ENCODE measurements around the gene SCLY. TPM values are rescaled to one million over a fixed set of nuclear protein-coding genes. Genes with fewer than 3 reads are reported as not detected.

SCLY gene
- polyA plus RNA-seq, 1 of the 3 experiments (the other 2 are of a cell fraction), result 20.9 TPM

DNA sequence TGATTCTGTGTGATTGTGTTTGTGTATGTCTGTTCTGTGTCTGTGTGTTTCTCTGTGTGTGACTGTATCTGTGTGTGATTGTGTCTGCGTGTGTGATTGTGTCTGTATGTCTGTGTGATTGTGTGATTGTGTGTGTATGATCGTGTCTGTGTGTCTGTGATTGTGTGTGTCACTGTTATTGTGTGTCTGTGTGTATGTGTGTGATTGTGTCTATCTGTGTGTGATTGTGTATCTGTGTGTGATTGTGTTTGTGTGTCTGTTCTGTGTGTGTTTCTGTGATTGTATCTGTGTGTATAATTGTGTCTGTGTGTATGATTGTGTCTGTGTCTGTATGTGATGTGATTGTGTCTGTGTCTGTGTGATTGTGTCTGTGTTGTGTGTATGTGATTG lies 66.0 kb downstream of the SCLY start:
- WGBS (ENCODE audit: low lambda C conversion rate), result 80% methylated on average over 2 of the region's 2 CpGs
- no peaks in the 10 kb centered on the region for H3K79me2 ChIP-seq (ENCODE audit: insufficient read depth)
- CTCF ChIA-PET, result no interaction called here
- no peaks in the 10 kb centered on the region for H3K9me2 ChIP-seq
- H3K27ac ChIP-seq (ENCODE audit: low read depth in 2 of 2, low read length in 1 of 2), result no peak overlapping the region
- no peaks in the 10 kb centered on the region for H3K27me3 ChIP-seq (ENCODE audit: insufficient read depth)
- H2AFZ ChIP-seq (ENCODE audit: low read depth), result no peak overlapping the region
- no peaks in the 10 kb centered on the region for H3K9me3 ChIP-seq
- H3K4me3 ChIP-seq (ENCODE audit: low read depth in 2 of 2, low read length in 1 of 2), result no peak overlapping the region
- H3K36me3 ChIP-seq (replicated peaks in 1 of 2; ENCODE audit: control insufficient read depth in 1 of 2, insufficient read depth in 2 of 2, low read length in 1 of 2), result no peaks in the 10 kb centered on the region
- H3K9ac ChIP-seq, result no peak overlapping the region
- TF ChIP-seq SIN3A (IDR thresholded peaks at IDR 0.05; ENCODE audit: borderline replicate concordance, low read depth, low read length) (no peak), TEAD4 (IDR thresholded peaks at IDR 0.05; ENCODE audit: borderline replicate concordance, insufficient read depth) (no peak), YY1 (IDR thresholded peaks at IDR 0.05; ENCODE audit: low read depth) (no peak), FOSL2 (IDR thresholded peaks at IDR 0.05; ENCODE audit: borderline replicate concordance, low read depth) (no peak), MXI1 (IDR thresholded peaks at IDR 0.05; ENCODE audit: low read depth, low read length) (no peak), MEF2A (IDR thresholded peaks at IDR 0.05; ENCODE audit: borderline replicate concordance, low read depth) (no peak), RAD21 (IDR thresholded peaks at IDR 0.05; ENCODE audit: low read length) (no peak)
- no peaks in the 10 kb centered on the region for H3F3A ChIP-seq (replicated peaks; ENCODE audit: insufficient read depth)
- H4K20me1 ChIP-seq (ENCODE audit: insufficient read depth), result no peaks in the 10 kb centered on the region
- POLR2A ChIA-PET, result no interaction called here
- no peaks in the 10 kb centered on the region for H3K4me1 ChIP-seq (ENCODE audit: control insufficient read depth in 1 of 2, insufficient read depth in 2 of 2, low read depth in 1 of 2, low read length in 1 of 2)
- no peak overlapping the region for H3K4me2 ChIP-seq
- DNase-seq, result no peak

DNA sequence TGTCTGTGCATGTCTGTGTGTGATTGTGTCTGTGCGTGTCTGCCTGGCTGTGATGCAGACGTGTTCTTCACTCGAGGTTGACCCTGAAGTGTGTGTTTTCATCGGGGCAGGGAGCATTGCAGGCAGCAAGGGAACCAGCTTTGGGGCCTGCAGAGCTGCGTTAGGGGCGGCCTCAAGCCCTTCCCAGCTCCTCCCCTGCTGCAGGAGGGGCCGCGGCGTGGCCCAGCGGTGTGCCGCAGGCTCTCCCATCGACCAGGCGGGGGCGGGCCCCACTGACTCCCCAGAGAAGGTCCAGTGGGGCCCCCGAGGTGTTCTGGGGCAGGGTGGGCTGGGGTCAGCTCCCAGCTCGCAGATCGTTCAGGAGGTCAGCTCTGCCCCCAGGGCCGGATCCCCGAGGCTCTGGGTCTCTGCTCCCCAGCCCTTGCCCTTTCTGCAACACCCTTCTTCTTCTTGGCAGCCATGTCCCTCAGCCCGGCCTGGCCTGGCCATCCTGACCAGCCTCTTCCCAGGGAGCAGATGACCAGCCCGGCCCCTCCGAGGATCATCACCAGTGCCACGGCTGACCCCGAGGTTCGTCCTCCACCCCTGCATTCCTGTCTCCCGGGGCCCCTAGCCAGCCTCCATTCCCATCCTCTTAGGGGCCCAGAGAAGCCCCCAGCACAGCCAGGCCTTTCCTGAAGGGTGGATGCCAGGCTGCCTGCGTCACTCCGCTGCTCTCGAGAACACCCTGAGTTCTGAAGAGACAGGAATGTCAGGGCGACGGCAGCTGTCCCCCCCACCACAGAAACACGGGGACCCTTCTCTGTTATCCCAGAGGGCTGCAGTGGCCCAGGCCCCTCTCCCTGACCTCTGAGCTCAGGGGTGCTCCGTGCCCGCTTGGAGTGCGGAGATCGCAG lies 66.6 kb downstream of the SCLY start:
- no peaks in the 10 kb centered on the region for H3K36me3 ChIP-seq (replicated peaks in 1 of 2; ENCODE audit: control insufficient read depth in 1 of 2, insufficient read depth in 2 of 2, low read length in 1 of 2)
- H3K4me1 ChIP-seq (ENCODE audit: control insufficient read depth in 1 of 2, insufficient read depth in 2 of 2, low read depth in 1 of 2, low read length in 1 of 2), result no peaks in the 10 kb centered on the region
- DNase-seq, result no peak
- POLR2A ChIA-PET, result no interaction called here
- no peak overlapping the region for H3K4me2 ChIP-seq
- no peaks in the 10 kb centered on the region for H4K20me1 ChIP-seq (ENCODE audit: insufficient read depth)
- no peak overlapping the region for H2AFZ ChIP-seq (ENCODE audit: low read depth)
- H3K27me3 ChIP-seq (ENCODE audit: insufficient read depth), result no peaks in the 10 kb centered on the region
- H3K9me2 ChIP-seq, result no peaks in the 10 kb centered on the region
- TF ChIP-seq RXRA (IDR thresholded peaks at IDR 0.05; ENCODE audit: borderline replicate concordance, low read depth), result no peak
- TF ChIP-seq RAD21 (IDR thresholded peaks at IDR 0.05; ENCODE audit: low read length), result no peak
- no peak for TF ChIP-seq YY1 (IDR thresholded peaks at IDR 0.05; ENCODE audit: low read depth)
- no peak for TF ChIP-seq ELF1 (IDR thresholded peaks at IDR 0.05)
- no peak for TF ChIP-seq CHD2 (IDR thresholded peaks at IDR 0.05; ENCODE audit: low read length, partially characterized antibody)
- TF ChIP-seq POLR2AphosphoS5 (IDR thresholded peaks at IDR 0.05; ENCODE audit: low read depth, low read length), result no peak
- TF ChIP-seq, protein P1, sequence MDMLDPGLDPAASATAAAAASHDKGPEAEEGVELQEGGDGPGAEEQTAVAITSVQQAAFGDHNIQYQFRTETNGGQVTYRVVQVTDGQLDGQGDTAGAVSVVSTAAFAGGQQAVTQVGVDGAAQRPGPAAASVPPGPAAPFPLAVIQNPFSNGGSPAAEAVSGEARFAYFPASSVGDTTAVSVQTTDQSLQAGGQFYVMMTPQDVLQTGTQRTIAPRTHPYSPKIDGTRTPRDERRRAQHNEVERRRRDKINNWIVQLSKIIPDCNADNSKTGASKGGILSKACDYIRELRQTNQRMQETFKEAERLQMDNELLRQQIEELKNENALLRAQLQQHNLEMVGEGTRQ (IDR thresholded peaks at IDR 0.05; ENCODE audit: borderline replicate concordance, low read depth, low read length), result no peak
- TF ChIP-seq FOSL2 (IDR thresholded peaks at IDR 0.05; ENCODE audit: borderline replicate concordance, low read depth), result no peak
- no peak for TF ChIP-seq SMC3 (IDR thresholded peaks at IDR 0.05; ENCODE audit: low read depth, low read length)
- no peak for TF ChIP-seq GATA2 (CRISPR knock-in tag; IDR thresholded peaks at IDR 0.05)
- TF ChIP-seq, protein P2, sequence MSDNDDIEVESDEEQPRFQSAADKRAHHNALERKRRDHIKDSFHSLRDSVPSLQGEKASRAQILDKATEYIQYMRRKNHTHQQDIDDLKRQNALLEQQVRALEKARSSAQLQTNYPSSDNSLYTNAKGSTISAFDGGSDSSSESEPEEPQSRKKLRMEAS (IDR thresholded peaks at IDR 0.05; ENCODE audit: low read depth), result no peak
- TF ChIP-seq FOXM1 (IDR thresholded peaks at IDR 0.05; ENCODE audit: low read depth), result no peak
- TF ChIP-seq TCF12 (IDR thresholded peaks at IDR 0.05), result no peak
- no peak for TF ChIP-seq TAF1 (IDR thresholded peaks at IDR 0.05; ENCODE audit: borderline replicate concordance, low read depth, low read length)
- TF ChIP-seq SIN3A (IDR thresholded peaks at IDR 0.05; ENCODE audit: borderline replicate concordance, low read depth, low read length), result no peak
- TF ChIP-seq JUND (IDR thresholded peaks at IDR 0.05), result no peak
- TF ChIP-seq, protein P3, sequence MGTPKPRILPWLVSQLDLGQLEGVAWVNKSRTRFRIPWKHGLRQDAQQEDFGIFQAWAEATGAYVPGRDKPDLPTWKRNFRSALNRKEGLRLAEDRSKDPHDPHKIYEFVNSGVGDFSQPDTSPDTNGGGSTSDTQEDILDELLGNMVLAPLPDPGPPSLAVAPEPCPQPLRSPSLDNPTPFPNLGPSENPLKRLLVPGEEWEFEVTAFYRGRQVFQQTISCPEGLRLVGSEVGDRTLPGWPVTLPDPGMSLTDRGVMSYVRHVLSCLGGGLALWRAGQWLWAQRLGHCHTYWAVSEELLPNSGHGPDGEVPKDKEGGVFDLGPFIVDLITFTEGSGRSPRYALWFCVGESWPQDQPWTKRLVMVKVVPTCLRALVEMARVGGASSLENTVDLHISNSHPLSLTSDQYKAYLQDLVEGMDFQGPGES (IDR thresholded peaks at IDR 0.05; ENCODE audit: low read depth, low read length), result no peak
- TF ChIP-seq EZH2phosphoT487 (IDR thresholded peaks at IDR 0.05; ENCODE audit: borderline replicate concordance, low read depth), result no peak
- no peak for TF ChIP-seq FOXJ3 (CRISPR knock-in tag; IDR thresholded peaks at IDR 0.05)
- H3K9me3 ChIP-seq, result no peaks in the 10 kb centered on the region
- H3K27ac ChIP-seq (ENCODE audit: low read depth in 2 of 2, low read length in 1 of 2), result no peak overlapping the region
- H3K79me2 ChIP-seq (ENCODE audit: insufficient read depth), result no peaks in the 10 kb centered on the region
- WGBS (ENCODE audit: low lambda C conversion rate), result 67% methylated on average over 11 of the region's 36 CpGs
- CTCF ChIA-PET, result no interaction called here
- no peaks in the 10 kb centered on the region for H3F3A ChIP-seq (replicated peaks; ENCODE audit: insufficient read depth)
- no peak overlapping the region for H3K9ac ChIP-seq
- H3K4me3 ChIP-seq (ENCODE audit: low read depth in 2 of 2, low read length in 1 of 2), result no peak overlapping the region

Measured in SK-N-SH (cell line).